GM10847 (cell line): ENCODE measurements around the gene LATS1.

Source experiments
- POLR2A ChIP-seq: IDR thresholded peaks from 2 replicates; pipeline ENCODE4 v1.6.1; 2011; ENCODE audit not compliant: insufficient read length; ENCODE audit errors: extremely low read depth

LATS1 gene

GRCh38 chr6:149729824-149730223 is 11.9 kb upstream of the LATS1 start:
- TF ChIP-seq POLR2A: no peak

GRCh38 chr6:149728499-149729234 is 10.8 kb upstream of the LATS1 start:
- TF ChIP-seq POLR2A: no peak

- TF ChIP-seq POLR2A: no peak
These were observed 10.0 kb upstream of the LATS1 start for GRCh38 chr6:149727793-149728498.

- TF ChIP-seq POLR2A: no peak
These were observed 7.9 kb upstream of the LATS1 start for GRCh38 chr6:149725785-149726184.

- TF ChIP-seq POLR2A: no peak
These were observed 6.0 kb upstream of the LATS1 start for GRCh38 chr6:149723771-149724417.

- TF ChIP-seq POLR2A: no peak
These were observed 5.4 kb upstream of the LATS1 start for GRCh38 chr6:149723262-149723661.

GRCh38 chr6:149719531-149719930 is 1.6 kb upstream of the LATS1 start:
- TF ChIP-seq POLR2A: no peak

GRCh38 chr6:149717255-149717587 is 680 bp downstream of the LATS1 start:
- TF ChIP-seq POLR2A: no peak

- no peak for TF ChIP-seq POLR2A
These were observed 1.5 kb downstream of the LATS1 start for GRCh38 chr6:149716181-149716963.

GRCh38 chr6:149714442-149714841 is 3.5 kb downstream of the LATS1 start:
- no peak for TF ChIP-seq POLR2A

- TF ChIP-seq POLR2A: no peak
These were observed 6.2 kb downstream of the LATS1 start for GRCh38 chr6:149711711-149712110.

GRCh38 chr6:149701714-149702113 is 16.2 kb downstream of the LATS1 start:
- TF ChIP-seq POLR2A: no peak

GRCh38 chr6:149699150-149699549 is 18.8 kb downstream of the LATS1 start:
- TF ChIP-seq POLR2A: no peak

- no peak for TF ChIP-seq POLR2A
These were observed 19.7 kb downstream of the LATS1 start for GRCh38 chr6:149698175-149698574.

- no peak for TF ChIP-seq POLR2A
These were observed 21.0 kb downstream of the LATS1 start for GRCh38 chr6:149696901-149697300.

GRCh38 chr6:149694921-149695320 is 23.0 kb downstream of the LATS1 start:
- TF ChIP-seq POLR2A: no peak

- TF ChIP-seq POLR2A: no peak
These were observed 26.7 kb downstream of the LATS1 start for GRCh38 chr6:149691201-149691600.
